Neural progenitor cell (in vitro differentiated cells): Measurements from ENCODE around the gene ZNF277. TPM values are rescaled to one million over a fixed set of nuclear protein-coding genes. Genes with fewer than 3 reads are reported as not detected.

Experiments used
- DNase-seq: peaks from one replicate; pipeline ENCODE4 v3.0.0-alpha.2; 2016; ENCODE audit warnings: low spot score
- H2AFZ ChIP-seq: fragments of 200-600 bp; sonication (generic); replicated peaks from 2 replicates; pipeline ENCODE4 v1.6.1; 2016; ENCODE audit warnings: antibody characterized with exemption
- H3F3A ChIP-seq: fragments of 200-600 bp; sonication (generic); 2 replicates; pipeline ENCODE4 v1.6.1; 2016; ENCODE audit warnings: antibody characterized with exemption, low read depth
- H3K27ac ChIP-seq: fragments of 200-600 bp; sonication (generic); 2 replicates; pipeline ENCODE4 v1.5.1; 2016; ENCODE audit warnings: mild to moderate bottlenecking
- H3K27me3 ChIP-seq: fragments of 200-600 bp; sonication (generic); 2 replicates; pipeline ENCODE4 v1.6.1; 2016; ENCODE audit warnings: mild to moderate bottlenecking, moderate library complexity
- H3K36me3 ChIP-seq: fragments of 200-600 bp; sonication (generic); 2 replicates; pipeline ENCODE4 v1.5.1; 2016
- H3K4me1 ChIP-seq: fragments of 200-600 bp; sonication (generic); 2 replicates; pipeline ENCODE4 v1.6.1; 2016; ENCODE audit warnings: mixed run types
- H3K4me2 ChIP-seq: fragments of 200-600 bp; sonication (generic); 2 replicates; pipeline ENCODE4 v1.6.1; 2016
- H3K4me3 ChIP-seq: fragments of 200-600 bp; sonication (generic); 2 replicates; pipeline ENCODE4 v1.5.1; 2016
- H3K79me2 ChIP-seq: fragments of 200-600 bp; sonication (generic); 2 replicates; pipeline ENCODE4 v1.6.1; 2016; ENCODE audit warnings: low read depth
- H3K9ac ChIP-seq: fragments of 200-600 bp; sonication (generic); 2 replicates; pipeline ENCODE4 v1.6.1; 2016
- H3K9me3 ChIP-seq: fragments of 200-600 bp; sonication (generic); 2 replicates; pipeline ENCODE4 v1.5.1; 2016; ENCODE audit warnings: low read depth
- H4K20me1 ChIP-seq: fragments of 200-600 bp; sonication (generic); 2 replicates; pipeline ENCODE4 v1.6.1; 2016; ENCODE audit warnings: low read depth
- H3K27ac Mint-ChIP-seq: 3 replicates; pipeline ENCODE4 v1.8.0; 2021; ENCODE audit warnings: mixed read lengths
- H3K27me3 Mint-ChIP-seq: 2 replicates; pipeline ENCODE4 v1.8.0; 2022; ENCODE audit warnings: low read depth, mild to moderate bottlenecking, inconsistent platforms, moderate library complexity, mixed read lengths; ENCODE audit not compliant: insufficient read depth
- H3K36me3 Mint-ChIP-seq: 3 replicates; pipeline ENCODE4 v1.8.0; 2021; ENCODE audit warnings: mixed read lengths
- H3K4me1 Mint-ChIP-seq: 3 replicates; pipeline ENCODE4 v1.8.0; 2021; ENCODE audit warnings: mixed read lengths
- H3K4me3 Mint-ChIP-seq: 3 replicates; pipeline ENCODE4 v1.8.0; 2021; ENCODE audit warnings: mild to moderate bottlenecking, moderate library complexity, mixed read lengths
- H3K9me3 Mint-ChIP-seq: 3 replicates; pipeline ENCODE4 v1.8.0; 2020; ENCODE audit warnings: mixed read lengths
- EZH2 ChIP-seq: fragments of 200-600 bp; sonication (generic); IDR thresholded peaks from 2 replicates; pipeline ENCODE4 v1.6.1; 2017; ENCODE audit warnings: antibody characterized with exemption, mild to moderate bottlenecking, moderate library complexity
- EZH2phosphoT487 ChIP-seq: fragments of 200-600 bp; sonication (generic); IDR thresholded peaks from 2 replicates; pipeline ENCODE4 v1.6.1; 2017; ENCODE audit warnings: antibody characterized with exemption
- total RNA-seq: library from RNA; depleted of rRNA; stranded (reverse); fragments of >200 nt; gene quantifications from 2 replicates; pipeline ENCODE4 v1.2.3, GENCODE V29; 2015; ENCODE audit warnings: low replicate concordance
- TF ChIP-seq, protein P1 (sequence below): fragments of 200-600 bp; sonication (generic); IDR thresholded peaks from 2 replicates; pipeline ENCODE4 v1.5.1; 2017; ENCODE audit warnings: antibody characterized with exemption, mild to moderate bottlenecking

The ZNF277 gene
- total RNA-seq, 1 donor from 2014 or later: 55.5 TPM

DNA sequence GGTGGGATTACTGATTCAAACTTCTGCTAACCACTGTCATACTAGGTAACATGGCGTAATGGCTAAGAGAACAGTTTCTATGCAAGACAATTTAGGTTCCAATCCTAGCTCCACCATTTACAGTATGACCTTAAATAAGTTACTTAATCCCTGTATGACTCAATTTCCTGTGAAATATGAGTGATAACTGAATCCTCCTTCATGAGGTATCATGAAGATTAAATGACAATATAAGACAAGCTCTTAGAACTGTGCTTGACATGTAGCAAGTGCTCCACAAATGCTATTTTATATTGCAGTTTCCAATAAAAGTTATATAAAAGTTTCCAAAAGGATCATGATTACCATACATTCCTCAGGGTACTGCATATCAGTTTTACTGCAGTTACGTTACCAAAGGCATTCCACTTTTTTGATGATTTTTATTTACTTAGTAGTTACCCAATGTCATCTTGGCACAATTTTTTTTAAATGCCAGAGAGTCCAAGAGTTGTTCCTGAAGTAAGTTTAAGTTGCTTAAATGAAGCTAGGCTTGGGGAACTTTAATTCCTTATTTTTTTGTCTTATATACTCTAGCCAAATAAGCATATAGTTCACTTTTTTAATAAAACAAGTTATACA is 7.3 kb upstream of the ZNF277 start:
- Histone ChIP-seq H4K20me1 (no peaks in the 10 kb centered on the region), H3K27ac (no peak overlapping the region), H3K79me2 (peaks cover 27% of the 10 kb centered on the region), H3K4me1 (peaks cover 8% of the 10 kb centered on the region), H3K4me2 (no peak overlapping the region), H3K9me3 (no peaks in the 10 kb centered on the region), H2AFZ (no peak overlapping the region), H3K27me3 (no peaks in the 10 kb centered on the region), H3F3A (no peaks in the 10 kb centered on the region), H3K4me3 (no peak overlapping the region), H3K36me3 (no peaks in the 10 kb centered on the region), H3K9ac (no peak overlapping the region)
- Mint-ChIP-seq H3K36me3 (no peaks in the 10 kb centered on the region), H3K9me3 (peaks cover under 1% of the 10 kb centered on the region), H3K27ac (no peak overlapping the region), H3K4me1 (peaks cover 12% of the 10 kb centered on the region), H3K27me3 (peaks cover 2% of the 10 kb centered on the region), H3K4me3 (no peak overlapping the region)
- no peak for DNase-seq
- no peak for TF ChIP-seq EZH2phosphoT487
- TF ChIP-seq, protein P1, sequence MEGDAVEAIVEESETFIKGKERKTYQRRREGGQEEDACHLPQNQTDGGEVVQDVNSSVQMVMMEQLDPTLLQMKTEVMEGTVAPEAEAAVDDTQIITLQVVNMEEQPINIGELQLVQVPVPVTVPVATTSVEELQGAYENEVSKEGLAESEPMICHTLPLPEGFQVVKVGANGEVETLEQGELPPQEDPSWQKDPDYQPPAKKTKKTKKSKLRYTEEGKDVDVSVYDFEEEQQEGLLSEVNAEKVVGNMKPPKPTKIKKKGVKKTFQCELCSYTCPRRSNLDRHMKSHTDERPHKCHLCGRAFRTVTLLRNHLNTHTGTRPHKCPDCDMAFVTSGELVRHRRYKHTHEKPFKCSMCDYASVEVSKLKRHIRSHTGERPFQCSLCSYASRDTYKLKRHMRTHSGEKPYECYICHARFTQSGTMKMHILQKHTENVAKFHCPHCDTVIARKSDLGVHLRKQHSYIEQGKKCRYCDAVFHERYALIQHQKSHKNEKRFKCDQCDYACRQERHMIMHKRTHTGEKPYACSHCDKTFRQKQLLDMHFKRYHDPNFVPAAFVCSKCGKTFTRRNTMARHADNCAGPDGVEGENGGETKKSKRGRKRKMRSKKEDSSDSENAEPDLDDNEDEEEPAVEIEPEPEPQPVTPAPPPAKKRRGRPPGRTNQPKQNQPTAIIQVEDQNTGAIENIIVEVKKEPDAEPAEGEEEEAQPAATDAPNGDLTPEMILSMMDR: no peak

DNA sequence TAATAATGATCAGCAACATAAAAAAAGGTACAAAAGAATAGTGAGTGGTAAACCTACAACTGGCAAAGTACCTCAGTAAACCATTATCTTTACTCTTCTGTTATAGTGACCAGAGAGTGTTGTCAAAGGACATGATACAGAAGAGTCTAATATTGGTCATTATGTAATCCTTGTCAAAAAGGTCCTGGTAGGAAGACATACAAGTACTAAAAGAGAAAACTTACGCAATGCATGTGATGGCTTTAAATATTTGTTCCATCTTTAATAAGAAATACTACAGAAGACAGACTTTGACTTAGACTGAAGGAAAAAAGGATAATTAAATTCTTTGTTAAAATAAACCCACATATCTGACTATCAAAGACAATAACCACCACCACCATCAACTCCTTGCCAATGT is 6.8 kb upstream of the ZNF277 start:
- H3F3A ChIP-seq: peaks cover 4% of the 10 kb centered on the region
- no peak overlapping the region for H3K4me3 Mint-ChIP-seq

DNA sequence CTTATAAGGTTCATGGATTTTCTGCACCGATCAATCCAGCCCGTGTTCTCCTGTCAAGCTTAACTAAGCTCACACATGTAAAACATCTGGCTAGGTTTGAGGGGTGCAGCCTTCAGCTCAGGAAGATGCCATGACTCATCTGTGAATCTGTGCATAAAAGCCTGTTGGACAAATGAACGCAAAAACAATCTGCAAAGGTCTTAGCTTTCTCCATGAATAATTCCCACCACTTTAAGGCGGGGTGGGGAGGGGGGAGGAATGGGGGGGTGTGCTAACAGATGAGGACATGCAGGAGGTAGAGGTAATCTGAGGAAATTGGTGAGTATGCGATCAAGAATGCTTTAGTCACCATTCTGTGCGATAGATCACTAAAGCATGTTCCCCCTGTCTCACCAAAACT is 5.1 kb upstream of the ZNF277 start:
- Histone ChIP-seq H3K36me3 (no peaks in the 10 kb centered on the region), H4K20me1 (peaks cover 7% of the 10 kb centered on the region), H3F3A (peaks cover 19% of the 10 kb centered on the region), H3K9ac (no peak overlapping the region), H3K4me1 (peaks cover 15% of the 10 kb centered on the region), H3K27ac (no peak overlapping the region), H3K4me2 (no peak overlapping the region), H3K9me3 (no peaks in the 10 kb centered on the region), H3K27me3 (peaks cover 8% of the 10 kb centered on the region), H3K4me3 (no peak overlapping the region), H2AFZ (no peak overlapping the region), H3K79me2 (peaks cover 34% of the 10 kb centered on the region)
- no peak for DNase-seq
- TF ChIP-seq EZH2 (no peak), EZH2phosphoT487 (no peak)
- TF ChIP-seq, protein P1: no peak
- peaks cover 3% of the 10 kb centered on the region for H3K27me3 Mint-ChIP-seq
- H3K4me1 Mint-ChIP-seq: peaks cover 20% of the 10 kb centered on the region
- no peak overlapping the region for H3K4me3 Mint-ChIP-seq
- H3K36me3 Mint-ChIP-seq: no peaks in the 10 kb centered on the region
- H3K9me3 Mint-ChIP-seq: no peaks in the 10 kb centered on the region
- no peak overlapping the region for H3K27ac Mint-ChIP-seq

More for the DNA sequence above, 6.8 kb upstream of the ZNF277 start:
- H2AFZ ChIP-seq: no peak overlapping the region
- no peak overlapping the region for H3K27ac Mint-ChIP-seq
- no peaks in the 10 kb centered on the region for H3K9me3 Mint-ChIP-seq
- H3K4me3 ChIP-seq: no peak overlapping the region
- peaks cover 5% of the 10 kb centered on the region for H3K27me3 ChIP-seq
- H3K27me3 Mint-ChIP-seq: peaks cover 2% of the 10 kb centered on the region
- H3K27ac ChIP-seq: no peak overlapping the region
- H3K79me2 ChIP-seq: peaks cover 32% of the 10 kb centered on the region
- no peaks in the 10 kb centered on the region for H3K36me3 Mint-ChIP-seq
- peaks cover 14% of the 10 kb centered on the region for H3K4me1 ChIP-seq
- H3K9ac ChIP-seq: no peak overlapping the region
- DNase-seq: no peak
- TF ChIP-seq EZH2phosphoT487 (no peak), EZH2 (no peak)
- TF ChIP-seq, protein P1: no peak
- H3K36me3 ChIP-seq: no peaks in the 10 kb centered on the region
- H3K4me1 Mint-ChIP-seq: peaks cover 18% of the 10 kb centered on the region
- no peak overlapping the region for H3K4me2 ChIP-seq
- H3K9me3 ChIP-seq: no peaks in the 10 kb centered on the region
- H4K20me1 ChIP-seq: peaks cover 4% of the 10 kb centered on the region
